Liver (tissue), 9 donors: ENCODE measurements around the gene LSAMP. TPM values are rescaled to one million over a fixed set of nuclear protein-coding genes. Genes with fewer than 3 reads are reported as not detected.

Experiments
- DNase-seq: peaks from one replicate; pipeline ENCODE4 v3.0.0-alpha.2; 2017; ENCODE audit warnings: low spot score
- H3K27ac ChIP-seq, 2 donors: one replicate each; pipeline ENCODE4 v1.7.0; 2013; ENCODE audit warnings: inconsistent platforms in 2 of 2, low read length in 2 of 2, control low read depth in 1 of 2, low read depth in 1 of 2, mild to moderate bottlenecking in 1 of 2
- H3K27me3 ChIP-seq, 4 donors: one replicate each; pipeline versions ENCODE4 v1.6.1 to v1.7.0; 2013; ENCODE audit warnings: low read length in 3 of 4, inconsistent platforms in 1 of 4, mild to moderate bottlenecking in 1 of 4, moderate library complexity in 1 of 4; ENCODE audit not compliant: control insufficient read depth in 4 of 4, insufficient read depth in 4 of 4
- H3K36me3 ChIP-seq, 4 donors: one replicate each; pipeline versions ENCODE4 v1.6.1 to v1.7.0; 2013; ENCODE audit warnings: low read length in 3 of 4, mild to moderate bottlenecking in 3 of 4, low read depth in 1 of 4, moderate library complexity in 1 of 4; ENCODE audit not compliant: control insufficient read depth in 4 of 4, insufficient read depth in 3 of 4
- H3K4me1 ChIP-seq, 4 donors: one replicate each; pipeline versions ENCODE4 v1.6.1 to v1.7.0; 2013; ENCODE audit warnings: low read length in 3 of 4, mild to moderate bottlenecking in 3 of 4, moderate library complexity in 1 of 4; ENCODE audit not compliant: control insufficient read depth in 4 of 4, insufficient read depth in 4 of 4
- H3K4me3 ChIP-seq, 3 donors: one replicate each; pipeline versions ENCODE4 v1.6.1 to v1.7.0; 2013; ENCODE audit warnings: low read length in 3 of 3, control low read depth in 1 of 3, low read depth in 1 of 3, mild to moderate bottlenecking in 1 of 3
- H3K9ac ChIP-seq, 2 donors: one replicate each; pipeline ENCODE4 v1.7.0; 2013; ENCODE audit warnings: low read length in 2 of 2, mild to moderate bottlenecking in 2 of 2, moderate library complexity in 2 of 2, control low read depth in 1 of 2, low read depth in 1 of 2
- H3K9me3 ChIP-seq, 4 donors: one replicate each; pipeline versions ENCODE4 v1.6.1 to v1.7.0; 2013; ENCODE audit warnings: low read length in 3 of 4; ENCODE audit not compliant: control insufficient read depth in 4 of 4
- EGR1 ChIP-seq, 2 donors: IDR thresholded peaks; 2 replicates each; pipeline ENCODE4 v1.6.1; 2016 to 2018; ENCODE audit warnings: antibody characterized with exemption in 2 of 2, low read depth in 2 of 2
- FOXA1 ChIP-seq: IDR thresholded peaks from 2 replicates; pipeline ENCODE4 v1.6.1; 2016; ENCODE audit warnings: antibody characterized with exemption
- FOXA2 ChIP-seq: IDR thresholded peaks from 2 replicates; pipeline ENCODE4 v1.6.1; 2016; ENCODE audit warnings: antibody characterized with exemption
- GABPA ChIP-seq, 2 donors: IDR thresholded peaks in 1 of 2; conservative IDR thresholded peaks in 1 of 2; 2 replicates each; pipeline ENCODE4 v1.6.1; 2016; ENCODE audit warnings: antibody characterized with exemption in 2 of 2, mild to moderate bottlenecking in 1 of 2, moderate library complexity in 1 of 2
- HNF4A ChIP-seq, 2 donors: conservative IDR thresholded peaks; 2 replicates each; pipeline ENCODE4 v1.6.1; 2016; ENCODE audit warnings: antibody characterized with exemption in 2 of 2, mild to moderate bottlenecking in 2 of 2
- HNF4G ChIP-seq: IDR thresholded peaks from 2 replicates; pipeline ENCODE4 v1.6.1; 2016; ENCODE audit warnings: antibody characterized with exemption
- JUND ChIP-seq, 2 donors: IDR thresholded peaks; 2 replicates each; pipeline ENCODE4 v1.6.1; 2016; ENCODE audit warnings: antibody characterized with exemption in 2 of 2
- NR2F2 ChIP-seq: IDR thresholded peaks from 2 replicates; pipeline ENCODE4 v1.6.1; 2016; ENCODE audit warnings: antibody characterized with exemption
- RAD21 ChIP-seq, 2 donors: IDR thresholded peaks; 2 replicates each; pipeline ENCODE4 v1.6.1; 2016; ENCODE audit warnings: antibody characterized with exemption in 2 of 2, mild to moderate bottlenecking in 2 of 2
- RXRA ChIP-seq, 2 donors: IDR thresholded peaks; 2 replicates each; pipeline ENCODE4 v1.6.1; 2017 to 2018; ENCODE audit warnings: antibody characterized with exemption in 2 of 2, mild to moderate bottlenecking in 1 of 2
- SP1 ChIP-seq: IDR thresholded peaks from 2 replicates; pipeline ENCODE4 v1.6.1; 2018; ENCODE audit warnings: antibody characterized with exemption, mild to moderate bottlenecking
- TAF1 ChIP-seq: conservative IDR thresholded peaks from 2 replicates; pipeline ENCODE4 v1.6.1; 2016; ENCODE audit warnings: antibody characterized with exemption, mild to moderate bottlenecking
- YY1 ChIP-seq: IDR thresholded peaks from 2 replicates; pipeline ENCODE4 v1.6.1; 2016; ENCODE audit warnings: antibody characterized with exemption, mild to moderate bottlenecking
- WGBS: extraction: QIAGEN DNeasy Blood & Tissue Kit; methylation state at CpG from one replicate; pipeline ENCODE4 v1.1.7; 2013; 5-methylcytosine and 5-hydroxymethylcytosine counted together
- polyA plus RNA-seq, 2 donors: library from polyadenylated mRNA; stranded (reverse) in 1 of 2; unstranded in 1 of 2; fragments of 200-250 nt in 1 of 2; fragments of >200 nt in 1 of 2; fragmentation: Nextera tagmentation in 1 of 2; extraction: Ambion mirVana in 1 of 2; gene quantifications; one replicate each; pipeline versions ENCODE4 v1.2.1 to v1.2.3, GENCODE V29; 2013 to 2015
- total RNA-seq, 2 donors: library from RNA; depleted of rRNA; stranded (reverse); fragments of >200 nt; gene quantifications; one replicate each; pipeline ENCODE4 v1.2.3, GENCODE V29; 2014
- TF ChIP-seq, protein P1 (sequence below): IDR thresholded peaks from 2 replicates; pipeline ENCODE4 v1.6.1; 2016; ENCODE audit warnings: antibody characterized with exemption, mild to moderate bottlenecking
- TF ChIP-seq, protein P2 (sequence below): IDR thresholded peaks from 2 replicates; pipeline ENCODE4 v1.6.1; 2016; ENCODE audit warnings: antibody characterized with exemption
- TF ChIP-seq, protein P3 (sequence below): fragments of 150-350 bp; IDR thresholded peaks from 2 replicates; pipeline ENCODE4 v1.5.1; 2017; ENCODE audit warnings: improper control_type of control experiment, low read depth, low read length; ENCODE audit not compliant: missing input control
- donor health status: healthy.
- donor health status: healthy.
- donor health status: healthy.
- donor health status: healthy.
- donor health status: healthy.

Gene LSAMP
- total and polyA plus RNA-seq, 4 donors = 0.01 to 0.17 (median 0.06) TPM

DNA sequence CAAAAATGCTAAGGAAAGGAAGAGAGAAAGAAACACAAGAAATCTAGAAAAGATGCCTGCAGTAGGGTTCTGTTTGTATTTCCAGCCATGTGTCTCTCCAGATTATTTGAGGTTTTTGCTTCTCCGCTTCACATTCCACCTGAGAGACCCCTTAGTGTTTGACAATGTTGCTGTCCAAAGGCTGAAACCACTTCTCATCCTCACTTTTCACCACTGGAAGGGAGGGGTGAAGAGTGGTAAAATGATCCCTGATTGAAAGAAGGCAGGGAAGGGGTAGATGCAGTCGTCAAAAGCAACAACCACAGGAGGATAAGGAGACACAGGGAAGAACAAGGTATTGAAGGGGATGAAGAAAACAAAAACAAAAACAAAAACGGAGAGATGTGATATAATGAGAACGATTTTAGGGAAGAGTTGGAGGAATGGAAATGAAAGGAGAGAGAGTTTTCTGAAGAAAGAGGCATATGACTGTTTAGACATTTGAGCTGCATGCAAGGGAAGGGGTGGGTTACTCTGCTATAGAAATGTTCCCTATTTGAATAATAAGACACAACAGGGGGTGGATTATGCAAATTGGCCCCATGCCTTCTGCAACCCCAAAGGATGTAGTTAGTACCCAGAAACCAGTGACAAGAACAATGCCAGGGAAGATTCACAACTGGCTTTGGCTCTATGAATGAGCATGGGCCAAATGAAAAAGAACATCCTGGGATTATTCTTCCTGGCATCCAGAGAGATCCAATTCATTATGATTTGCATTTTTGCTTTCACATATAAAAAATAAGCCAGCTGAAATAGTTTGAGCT, 586.1 kb downstream of the LSAMP start (continued):
- TF ChIP-seq, protein P1, sequence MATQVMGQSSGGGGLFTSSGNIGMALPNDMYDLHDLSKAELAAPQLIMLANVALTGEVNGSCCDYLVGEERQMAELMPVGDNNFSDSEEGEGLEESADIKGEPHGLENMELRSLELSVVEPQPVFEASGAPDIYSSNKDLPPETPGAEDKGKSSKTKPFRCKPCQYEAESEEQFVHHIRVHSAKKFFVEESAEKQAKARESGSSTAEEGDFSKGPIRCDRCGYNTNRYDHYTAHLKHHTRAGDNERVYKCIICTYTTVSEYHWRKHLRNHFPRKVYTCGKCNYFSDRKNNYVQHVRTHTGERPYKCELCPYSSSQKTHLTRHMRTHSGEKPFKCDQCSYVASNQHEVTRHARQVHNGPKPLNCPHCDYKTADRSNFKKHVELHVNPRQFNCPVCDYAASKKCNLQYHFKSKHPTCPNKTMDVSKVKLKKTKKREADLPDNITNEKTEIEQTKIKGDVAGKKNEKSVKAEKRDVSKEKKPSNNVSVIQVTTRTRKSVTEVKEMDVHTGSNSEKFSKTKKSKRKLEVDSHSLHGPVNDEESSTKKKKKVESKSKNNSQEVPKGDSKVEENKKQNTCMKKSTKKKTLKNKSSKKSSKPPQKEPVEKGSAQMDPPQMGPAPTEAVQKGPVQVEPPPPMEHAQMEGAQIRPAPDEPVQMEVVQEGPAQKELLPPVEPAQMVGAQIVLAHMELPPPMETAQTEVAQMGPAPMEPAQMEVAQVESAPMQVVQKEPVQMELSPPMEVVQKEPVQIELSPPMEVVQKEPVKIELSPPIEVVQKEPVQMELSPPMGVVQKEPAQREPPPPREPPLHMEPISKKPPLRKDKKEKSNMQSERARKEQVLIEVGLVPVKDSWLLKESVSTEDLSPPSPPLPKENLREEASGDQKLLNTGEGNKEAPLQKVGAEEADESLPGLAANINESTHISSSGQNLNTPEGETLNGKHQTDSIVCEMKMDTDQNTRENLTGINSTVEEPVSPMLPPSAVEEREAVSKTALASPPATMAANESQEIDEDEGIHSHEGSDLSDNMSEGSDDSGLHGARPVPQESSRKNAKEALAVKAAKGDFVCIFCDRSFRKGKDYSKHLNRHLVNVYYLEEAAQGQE = no peak

DNA sequence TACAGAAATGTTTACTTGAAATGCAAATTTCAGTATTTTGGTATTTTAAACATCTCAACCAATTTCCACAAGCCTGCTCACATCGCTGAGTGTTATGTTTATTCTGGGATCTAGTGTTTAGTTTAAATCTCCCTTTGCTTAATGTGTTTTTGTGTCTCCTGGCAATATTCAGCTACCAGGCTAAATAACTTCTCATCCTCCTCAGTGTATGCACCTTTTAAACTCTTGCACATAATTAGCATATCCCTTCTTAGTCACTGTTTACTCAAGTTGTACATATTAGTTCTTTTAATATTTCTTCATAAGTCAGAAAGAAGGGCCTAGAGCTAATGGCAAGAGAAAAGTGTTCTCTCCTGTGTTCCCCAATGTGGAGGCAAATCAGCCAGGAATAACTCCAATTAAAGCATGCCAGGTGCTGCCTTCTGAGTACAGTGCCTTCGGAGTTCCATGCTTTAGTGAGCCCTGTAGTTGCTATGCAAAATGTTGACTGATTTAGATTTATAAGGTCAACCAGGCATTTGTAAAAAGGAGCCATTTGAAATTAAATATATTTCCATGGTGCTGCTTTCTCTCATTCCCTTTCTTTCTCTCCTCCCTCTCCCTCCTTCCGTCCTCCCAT, 587.7 kb downstream of the LSAMP start:
- TF ChIP-seq HNF4A (conservative IDR thresholded peaks at IDR 0.05) (no peak), JUND (IDR thresholded peaks at IDR 0.05) (no peak), TAF1 (no peak), FOXA2 (no peak), SP1 (no peak), GABPA (IDR thresholded peaks at IDR 0.05 in 1 of 2, conservative IDR thresholded peaks at IDR 0.05 in 1 of 2) (no peak), NR2F2 (no peak)
- no peaks in the 10 kb centered on the region for H3K9me3 ChIP-seq
- no peaks in the 10 kb centered on the region for H3K36me3 ChIP-seq
- no peaks in the 10 kb centered on the region for H3K4me1 ChIP-seq
- H3K9ac ChIP-seq = no peak overlapping the region
- DNase-seq = no peak
- H3K4me3 ChIP-seq = no peak overlapping the region
- peaks cover 0 to 2% (median 0%) of the 10 kb centered on the region in 4 donors for H3K27me3 ChIP-seq
- 47% methylated on average over 3 of the region's 3 CpGs for WGBS
- no peak overlapping the region for H3K27ac ChIP-seq

DNA sequence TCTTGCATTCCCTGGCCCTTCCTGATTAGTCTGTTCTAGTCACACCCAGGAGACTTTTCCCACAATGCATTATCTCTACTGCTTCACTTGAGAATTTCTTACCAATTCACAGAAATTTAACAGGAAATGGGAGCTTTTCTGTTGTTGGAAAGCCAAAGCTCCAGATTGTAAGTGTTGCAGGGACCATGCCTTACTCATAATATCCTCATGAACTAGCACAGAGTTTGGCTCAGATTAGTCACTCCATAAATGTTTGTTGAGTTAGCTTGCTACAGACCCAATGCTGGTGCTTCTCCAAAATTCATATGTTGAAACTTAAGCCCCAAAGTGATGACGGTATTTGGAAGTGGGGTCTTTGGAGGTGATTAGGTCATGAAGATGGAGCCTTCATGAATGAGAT, 589.4 kb downstream of the LSAMP start:
- no peak overlapping the region for H3K9ac ChIP-seq
- no peak for DNase-seq
- H3K27ac ChIP-seq = no peak overlapping the region
- TF ChIP-seq GABPA (IDR thresholded peaks at IDR 0.05 in 1 of 2, conservative IDR thresholded peaks at IDR 0.05 in 1 of 2) (no peak), FOXA1 (no peak), HNF4G (no peak), RAD21 (IDR thresholded peaks at IDR 0.05) (no peak), NR2F2 (no peak), FOXA2 (no peak), RXRA (IDR thresholded peaks at IDR 0.05) (no peak), EGR1 (IDR thresholded peaks at IDR 0.05; ENCODE audit: low read depth in 2 of 2) (no peak), YY1 (no peak), HNF4A (conservative IDR thresholded peaks at IDR 0.05) (no peak), SP1 (no peak), JUND (IDR thresholded peaks at IDR 0.05) (no peak)
- TF ChIP-seq, protein P2, sequence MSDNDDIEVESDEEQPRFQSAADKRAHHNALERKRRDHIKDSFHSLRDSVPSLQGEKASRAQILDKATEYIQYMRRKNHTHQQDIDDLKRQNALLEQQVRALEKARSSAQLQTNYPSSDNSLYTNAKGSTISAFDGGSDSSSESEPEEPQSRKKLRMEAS = no peak
- TF ChIP-seq, protein P1 = no peak
- TF ChIP-seq, protein P3, sequence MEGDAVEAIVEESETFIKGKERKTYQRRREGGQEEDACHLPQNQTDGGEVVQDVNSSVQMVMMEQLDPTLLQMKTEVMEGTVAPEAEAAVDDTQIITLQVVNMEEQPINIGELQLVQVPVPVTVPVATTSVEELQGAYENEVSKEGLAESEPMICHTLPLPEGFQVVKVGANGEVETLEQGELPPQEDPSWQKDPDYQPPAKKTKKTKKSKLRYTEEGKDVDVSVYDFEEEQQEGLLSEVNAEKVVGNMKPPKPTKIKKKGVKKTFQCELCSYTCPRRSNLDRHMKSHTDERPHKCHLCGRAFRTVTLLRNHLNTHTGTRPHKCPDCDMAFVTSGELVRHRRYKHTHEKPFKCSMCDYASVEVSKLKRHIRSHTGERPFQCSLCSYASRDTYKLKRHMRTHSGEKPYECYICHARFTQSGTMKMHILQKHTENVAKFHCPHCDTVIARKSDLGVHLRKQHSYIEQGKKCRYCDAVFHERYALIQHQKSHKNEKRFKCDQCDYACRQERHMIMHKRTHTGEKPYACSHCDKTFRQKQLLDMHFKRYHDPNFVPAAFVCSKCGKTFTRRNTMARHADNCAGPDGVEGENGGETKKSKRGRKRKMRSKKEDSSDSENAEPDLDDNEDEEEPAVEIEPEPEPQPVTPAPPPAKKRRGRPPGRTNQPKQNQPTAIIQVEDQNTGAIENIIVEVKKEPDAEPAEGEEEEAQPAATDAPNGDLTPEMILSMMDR = no peak
- 86% methylated on average over 1 of the region's 1 CpG for WGBS
- no peaks in the 10 kb centered on the region for H3K36me3 ChIP-seq
- no peaks in the 10 kb centered on the region for H3K9me3 ChIP-seq
- peaks cover 0 to 2% (median 0%) of the 10 kb centered on the region in 4 donors for H3K27me3 ChIP-seq
- no peaks in the 10 kb centered on the region for H3K4me1 ChIP-seq
- H3K4me3 ChIP-seq = no peak overlapping the region
